ENCODE measurements around the gene ABCB10.

- TF ChIP-seq CTCF (conservative IDR thresholded peaks at IDR 0.05; ENCODE audit: low read depth, low read length) (no peak), EZH2 (IDR thresholded peaks at IDR 0.05; ENCODE audit: borderline replicate concordance, low read depth, low read length, poor library complexity, severe bottlenecking) (no peak)
Measured at GRCh38 chr1:229482511-229482910, 76.0 kb downstream of the ABCB10 start.

Data from A673 (cell line).